T-helper 22 cell (primary cell): ENCODE measurements around the gene TWIST1.

Experiments
- DNase-seq: peaks from one replicate; pipeline ENCODE4 v3.0.0-alpha.2; 2020; ENCODE audit warnings: low read depth

Gene TWIST1

DNA sequence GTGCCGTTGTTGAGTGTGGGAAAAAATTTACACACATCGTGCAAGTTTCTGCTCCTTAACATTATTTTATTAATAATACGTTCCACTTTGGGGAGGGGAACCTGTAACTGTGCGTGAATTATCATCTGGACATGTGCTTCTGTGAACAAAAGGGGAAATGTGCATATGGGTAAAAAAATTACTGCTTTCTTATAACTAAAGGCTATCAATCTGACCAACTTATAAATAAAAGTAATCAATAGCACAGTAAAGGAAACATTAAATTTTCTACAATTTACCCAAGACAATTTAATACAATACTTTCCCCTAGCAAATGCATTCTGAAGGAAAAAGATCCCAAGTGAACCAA lies 4.5 kb downstream of the TWIST1 start:
- DNase-seq = no peak

DNA sequence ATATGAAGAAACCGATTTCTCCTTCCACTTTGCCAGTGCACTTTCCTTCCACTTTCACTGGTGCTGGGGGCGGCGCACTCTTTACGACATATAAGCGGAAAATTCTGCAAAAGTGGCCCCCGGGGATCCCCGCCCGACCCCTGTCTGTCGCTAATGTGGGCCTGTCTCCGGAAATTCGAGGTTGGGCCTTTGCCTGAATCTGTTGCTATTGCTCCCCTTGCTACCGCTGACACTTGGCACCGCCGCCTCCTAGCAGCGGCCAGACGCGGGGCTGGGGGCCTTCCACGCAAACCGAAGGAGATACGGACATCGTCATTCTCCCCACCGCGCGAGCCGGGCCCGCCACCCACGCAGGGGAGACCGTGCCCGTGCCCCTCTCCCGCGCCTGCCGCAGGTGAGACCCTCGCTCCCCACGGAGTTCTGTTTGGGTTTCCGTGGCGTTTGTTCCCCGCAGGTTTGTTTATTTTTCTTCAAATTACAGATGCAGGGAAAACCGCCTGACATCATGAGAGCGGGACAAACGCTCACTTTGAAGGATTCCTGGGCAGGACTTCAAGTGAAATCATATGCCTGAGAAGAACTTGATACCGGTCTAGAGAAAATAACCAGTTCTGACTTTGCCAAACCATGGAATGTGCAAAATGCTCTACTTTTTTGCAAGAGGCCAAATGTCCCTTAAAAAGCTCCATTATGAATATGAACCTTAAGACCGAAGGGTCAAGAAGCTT lies 5.0 kb downstream of the TWIST1 start:
- no peak for DNase-seq

DNA sequence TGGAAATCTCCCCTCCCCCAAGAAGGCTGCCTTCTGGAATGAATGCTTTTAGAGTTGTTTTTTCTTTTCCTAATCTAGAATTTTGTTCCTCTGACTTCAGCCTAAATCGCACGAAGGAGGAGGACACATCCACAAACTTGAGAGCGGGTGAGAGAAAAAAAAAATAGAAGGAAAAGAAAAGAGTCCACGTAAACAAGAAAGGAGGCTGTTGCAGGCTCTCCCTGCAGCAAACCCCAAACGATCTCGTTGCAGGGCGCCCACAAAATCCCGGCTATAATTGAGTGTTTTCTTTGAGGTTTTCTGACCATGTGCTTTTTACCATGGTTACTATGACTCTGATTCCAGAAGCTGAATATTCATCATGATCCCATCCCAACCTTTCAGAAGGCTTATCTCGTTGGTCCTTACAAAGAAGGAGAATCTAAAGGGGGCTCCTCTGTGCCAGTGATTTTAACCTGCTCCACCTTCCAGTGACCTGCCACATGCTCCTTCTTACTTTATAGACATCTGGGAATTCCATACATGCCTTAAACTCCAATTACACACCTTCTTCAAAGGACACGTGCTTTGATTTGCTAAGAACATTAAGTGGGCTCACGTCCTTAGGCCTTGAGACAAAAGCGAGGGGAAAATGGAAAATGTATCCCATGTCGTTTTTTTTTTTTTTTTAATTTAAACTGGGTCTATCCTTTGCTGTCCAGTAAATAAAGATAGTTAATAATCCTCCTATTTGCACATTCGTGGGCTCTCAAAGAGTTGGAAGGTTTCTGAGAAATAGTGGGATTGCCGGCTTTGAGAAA lies 5.8 kb downstream of the TWIST1 start:
- DNase-seq = no peak

DNA sequence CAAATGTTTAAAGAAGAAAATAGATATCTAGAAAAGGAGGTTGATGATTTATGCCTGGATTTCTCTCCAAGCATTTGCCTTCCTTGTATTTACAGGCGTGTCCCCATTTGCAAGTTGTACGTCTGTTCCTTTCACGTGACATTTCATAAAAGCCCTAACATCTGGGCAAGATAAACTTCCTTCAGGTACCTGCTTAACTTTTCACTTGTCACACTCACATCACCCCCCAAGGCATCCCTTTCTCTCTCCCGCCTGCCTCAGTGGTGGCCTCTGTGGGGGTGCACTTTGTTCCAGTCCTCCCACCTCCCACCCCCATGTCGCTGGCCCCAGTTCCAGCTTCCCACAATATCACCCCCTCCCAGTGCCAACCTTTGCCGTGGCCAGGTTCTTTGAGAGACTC lies 6.7 kb downstream of the TWIST1 start:
- no peak for DNase-seq

DNA sequence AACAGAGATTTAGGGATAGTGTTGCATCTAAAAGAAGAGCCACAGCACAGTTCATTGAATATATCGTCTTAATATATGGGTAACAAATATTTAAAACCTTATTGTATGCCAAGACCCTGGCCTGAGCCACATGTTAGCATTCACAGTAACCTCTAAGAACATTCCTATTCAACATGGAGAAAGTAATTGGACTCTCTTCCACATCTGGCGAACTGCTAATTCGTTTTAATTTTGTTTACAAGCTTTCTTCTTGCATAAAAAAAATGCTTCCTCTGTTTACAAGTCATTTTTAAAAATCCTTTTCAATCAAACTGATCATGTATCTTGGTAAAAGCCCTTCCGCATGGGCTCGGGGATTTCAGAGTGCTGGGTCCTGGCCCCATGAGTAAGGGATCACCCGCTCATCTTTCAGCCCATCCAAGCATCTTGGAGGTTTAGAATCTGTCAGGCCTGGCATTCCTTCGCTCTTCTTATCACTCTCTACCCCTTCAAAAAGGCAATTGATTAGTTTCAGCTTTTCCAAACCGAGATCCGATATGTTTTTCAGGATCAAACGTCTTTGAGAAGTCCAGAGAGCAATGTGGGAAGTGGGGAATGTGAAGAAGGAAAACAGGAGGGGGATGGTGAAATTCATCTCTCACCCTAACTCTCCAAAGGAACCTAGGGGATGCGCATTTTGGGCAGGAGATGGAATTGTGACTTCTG lies 7.3 kb downstream of the TWIST1 start:
- DNase-seq = no peak

DNA sequence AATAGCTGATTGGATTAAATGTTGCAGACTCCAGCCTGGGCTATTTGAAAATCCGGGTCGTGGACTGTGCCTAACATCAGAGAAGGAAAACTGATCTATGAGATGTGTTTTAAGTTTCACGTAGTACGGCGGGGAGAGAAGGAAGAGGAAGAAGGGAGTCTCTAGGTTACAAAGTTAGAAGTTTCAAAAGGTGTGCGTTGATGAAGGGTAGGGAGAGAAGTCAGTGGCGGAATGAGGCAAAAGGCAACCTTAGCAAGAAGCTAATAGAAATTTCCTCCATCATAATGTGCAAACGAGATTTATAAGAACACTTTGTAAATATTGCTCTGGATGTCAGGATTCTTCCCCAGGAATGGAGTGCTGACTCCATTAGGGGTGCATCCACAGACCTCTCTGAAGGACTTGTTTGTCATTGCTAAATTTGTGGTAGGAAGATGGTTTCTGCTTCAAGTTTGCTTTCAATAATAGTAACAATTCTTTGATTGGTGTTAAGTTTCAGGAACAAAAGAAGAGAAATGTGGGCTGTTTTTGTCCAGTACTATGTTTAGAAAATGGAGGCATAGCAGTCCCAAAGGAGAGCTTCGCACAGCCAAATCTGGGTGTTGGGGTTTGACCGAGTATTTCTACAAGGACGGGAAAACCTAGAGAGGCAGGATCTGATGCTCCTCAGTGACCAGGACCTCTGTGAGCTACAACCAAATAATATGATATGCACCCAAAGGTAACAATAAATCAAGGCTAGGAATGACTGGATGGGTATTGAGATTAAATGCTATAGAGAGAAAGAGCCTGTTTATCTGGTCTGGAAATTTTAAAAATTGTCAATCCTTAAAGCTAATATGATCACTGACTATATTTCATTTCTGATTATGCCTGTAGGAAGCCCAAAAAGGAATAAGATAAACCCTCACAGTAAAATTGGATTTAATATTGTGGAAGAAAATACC lies 8.2 kb downstream of the TWIST1 start:
- DNase-seq = no peak

DNA sequence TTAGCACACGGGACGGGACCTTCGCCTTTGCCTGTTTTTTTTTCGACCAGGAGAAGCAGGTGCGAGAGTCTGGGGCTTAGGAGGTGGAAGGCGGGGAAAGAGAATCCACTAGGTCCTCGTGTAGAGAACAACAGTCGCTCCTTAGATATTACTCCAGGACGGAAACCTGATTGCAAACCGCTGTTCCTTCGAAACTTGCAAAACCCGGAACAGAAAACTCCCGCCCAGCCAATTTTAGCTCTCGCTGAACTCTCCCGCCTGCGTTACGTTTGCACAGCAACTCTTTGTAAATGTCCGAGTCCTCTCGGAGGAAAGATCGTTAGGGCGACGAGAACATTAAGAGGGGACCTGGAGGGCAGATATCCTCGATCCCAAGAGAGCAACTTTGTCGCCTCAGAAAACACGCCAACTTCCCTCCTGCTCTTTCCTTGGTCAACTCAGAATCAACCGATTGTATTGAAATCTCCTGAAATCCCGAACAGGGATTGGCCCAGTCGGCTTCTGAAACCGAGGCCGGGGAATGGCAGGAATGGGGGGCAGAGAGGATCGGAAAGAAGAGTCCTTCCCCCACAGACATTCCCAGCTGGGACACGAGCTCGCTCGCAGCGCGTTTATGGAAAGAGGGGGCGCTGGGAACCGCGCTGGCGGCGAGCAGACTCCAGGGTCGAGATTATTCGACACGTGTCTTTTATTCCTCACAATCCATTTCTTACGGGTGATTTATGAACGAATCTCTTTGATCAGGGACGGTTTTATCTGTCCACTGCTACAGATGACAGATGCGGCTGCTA lies 9.9 kb downstream of the TWIST1 start:
- DNase-seq = no peak

DNA sequence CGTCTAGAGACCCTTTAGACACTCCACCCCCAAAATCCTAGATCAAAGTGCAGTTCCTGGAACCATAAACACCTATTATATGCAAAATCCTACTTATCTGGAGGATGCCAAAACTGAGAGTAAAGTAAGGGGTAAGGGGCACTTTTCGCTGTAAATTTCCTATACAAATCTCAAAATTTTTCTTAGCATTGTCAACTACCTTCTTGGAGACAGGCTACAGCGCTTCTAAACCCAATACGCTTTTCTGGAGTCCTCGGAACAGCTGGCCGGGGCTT lies 10.4 kb downstream of the TWIST1 start:
- no peak for DNase-seq

DNA sequence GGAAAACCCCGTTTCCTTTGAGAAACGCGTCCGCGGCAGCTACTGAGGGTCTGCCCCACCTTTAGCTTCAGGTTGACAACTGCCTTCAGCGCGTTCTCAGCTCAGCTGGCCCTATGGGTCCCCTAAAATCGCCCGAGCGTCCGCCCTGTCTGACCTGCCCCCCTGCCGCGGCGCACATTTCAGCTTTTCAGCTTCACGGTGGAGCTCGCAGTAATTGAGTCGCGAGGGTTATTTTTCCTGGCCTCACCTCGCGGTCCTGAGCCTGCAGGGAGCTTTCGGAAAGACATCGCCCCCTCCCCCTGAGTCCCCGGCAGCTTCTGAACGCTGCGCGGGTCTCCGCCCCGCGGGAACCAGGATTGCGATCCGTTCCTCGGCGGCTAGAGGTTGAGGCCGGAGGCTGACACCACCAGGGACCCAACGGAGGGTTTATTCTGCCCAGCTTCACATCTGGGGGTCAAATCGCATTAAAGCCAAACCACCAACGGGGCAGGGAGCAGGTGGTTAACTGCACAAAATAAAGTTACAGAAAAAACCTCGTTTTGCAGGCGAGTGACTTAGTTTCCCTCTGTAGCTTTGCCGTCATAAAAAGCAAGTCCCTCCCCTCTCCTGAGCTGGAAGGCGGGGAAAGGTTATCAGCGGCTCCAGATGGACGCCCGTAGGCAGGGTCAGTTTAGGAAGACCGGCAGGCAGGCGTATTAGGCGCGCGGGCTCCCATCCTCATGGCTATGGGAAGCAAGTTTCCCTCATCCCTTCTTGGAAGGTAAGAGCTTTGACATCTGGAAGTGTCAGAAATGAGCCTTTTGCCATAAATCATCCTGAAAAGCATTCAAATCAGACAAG lies 11.0 kb downstream of the TWIST1 start:
- no peak for DNase-seq

DNA sequence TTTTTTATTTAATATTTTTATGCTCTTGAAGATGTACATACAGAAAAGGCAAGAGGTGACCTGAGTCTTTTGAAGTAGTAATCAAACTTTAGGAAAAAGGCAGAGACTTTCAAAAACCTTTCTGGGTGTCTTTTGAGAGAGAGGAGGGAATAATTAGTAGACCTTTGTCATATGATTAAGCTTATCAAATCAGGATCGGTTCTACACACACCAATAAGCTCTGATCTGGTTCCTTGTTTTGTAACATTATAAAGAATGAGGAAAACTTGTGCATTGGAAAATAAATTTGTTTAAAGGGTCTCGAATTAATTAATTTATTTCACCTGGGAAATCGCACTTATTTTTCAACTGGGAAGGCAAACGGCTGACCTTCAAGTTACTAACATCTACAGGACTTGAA lies 11.9 kb downstream of the TWIST1 start:
- no peak for DNase-seq

DNA sequence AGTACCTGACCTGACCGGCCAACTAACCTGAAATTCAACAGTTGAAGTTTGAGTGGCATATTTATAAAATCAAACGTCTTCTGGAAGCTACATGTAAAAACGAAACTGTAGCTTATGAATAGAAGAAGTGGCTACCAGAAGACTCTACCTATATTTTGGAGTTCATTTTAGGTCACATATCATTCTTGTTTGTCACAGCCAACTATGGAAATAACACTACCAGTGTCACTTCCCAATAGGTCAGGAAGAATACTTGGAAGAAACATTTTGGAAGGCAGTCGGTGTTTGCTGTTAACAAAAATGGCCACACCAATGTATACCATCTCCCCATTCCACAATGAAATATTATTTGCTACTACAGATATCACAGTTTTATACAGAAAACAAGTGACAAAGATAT lies 12.6 kb downstream of the TWIST1 start:
- DNase-seq = no peak

DNA sequence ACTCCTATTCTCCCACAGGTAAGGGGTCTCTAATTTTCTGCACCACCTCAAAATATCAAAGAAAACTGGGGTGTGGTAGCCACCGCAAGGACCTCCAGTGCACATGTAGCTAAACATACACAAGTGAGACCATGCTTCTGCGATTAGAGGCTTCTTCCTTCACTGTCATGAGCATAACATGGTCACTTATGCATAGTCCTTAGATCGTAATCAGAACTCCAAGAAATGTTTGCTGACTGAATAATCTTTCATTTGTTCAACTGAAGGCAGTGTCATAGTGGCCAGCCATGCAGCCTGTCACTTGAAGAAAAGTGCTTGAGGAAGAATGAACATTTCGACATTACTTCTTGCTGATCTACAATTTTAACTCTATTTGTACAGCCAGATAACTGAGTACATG lies 14.6 kb downstream of the TWIST1 start:
- DNase-seq = no peak

DNA sequence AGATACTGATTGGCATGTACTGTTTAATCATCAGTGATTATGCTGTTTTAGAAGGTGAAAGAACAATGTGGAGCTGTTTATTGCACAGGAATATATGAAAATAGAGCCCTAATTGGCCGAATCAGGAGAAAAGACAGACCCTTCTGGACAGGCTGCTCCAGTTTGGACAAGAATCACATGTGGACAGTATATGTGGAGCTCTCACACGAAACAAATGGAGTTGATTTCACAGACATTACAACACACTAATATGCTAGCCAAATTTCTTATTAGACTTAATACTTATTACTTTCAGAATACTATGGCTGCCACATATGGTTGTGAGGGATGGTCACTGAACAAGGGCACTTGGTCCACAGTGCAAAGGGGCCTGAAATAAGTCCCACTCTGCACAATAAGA lies 15.5 kb downstream of the TWIST1 start:
- no peak for DNase-seq

DNA sequence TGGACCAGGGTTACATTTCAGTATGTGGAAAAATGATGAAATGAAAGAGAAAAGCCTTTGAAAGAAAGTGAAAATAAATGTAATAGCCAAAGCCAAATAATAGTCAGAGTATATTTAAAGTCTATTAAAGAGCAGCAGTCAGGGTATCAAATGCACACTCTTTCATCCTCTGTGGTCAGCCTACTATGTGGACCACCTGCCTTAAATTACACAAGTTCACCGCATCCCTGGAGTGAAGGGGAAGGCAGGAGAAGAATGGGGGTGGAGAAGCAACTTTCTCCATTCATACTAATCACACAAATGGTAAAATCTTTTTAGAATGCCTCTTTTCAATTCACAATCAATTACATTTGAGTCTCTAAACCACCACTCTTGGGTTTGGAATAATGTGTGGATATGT lies 16.0 kb downstream of the TWIST1 start:
- DNase-seq = no peak

DNA sequence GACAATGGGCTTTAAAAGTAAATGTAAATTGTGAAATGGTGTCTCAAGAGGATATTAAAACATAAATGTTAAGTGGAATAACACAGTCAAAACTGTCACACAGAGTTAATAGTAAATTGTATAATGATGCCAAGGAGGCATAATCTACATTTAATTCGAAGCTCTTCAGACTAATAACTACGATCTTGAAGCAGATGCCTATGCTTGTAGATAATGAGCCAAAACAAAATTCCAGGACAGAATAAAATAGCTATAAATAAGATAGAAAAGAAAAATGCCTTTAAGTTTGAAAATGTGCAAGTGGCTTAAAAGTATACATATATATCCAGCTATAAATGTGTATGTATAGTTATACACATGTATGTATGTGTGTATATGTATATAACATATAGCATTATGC lies 17.5 kb downstream of the TWIST1 start:
- DNase-seq = no peak

DNA sequence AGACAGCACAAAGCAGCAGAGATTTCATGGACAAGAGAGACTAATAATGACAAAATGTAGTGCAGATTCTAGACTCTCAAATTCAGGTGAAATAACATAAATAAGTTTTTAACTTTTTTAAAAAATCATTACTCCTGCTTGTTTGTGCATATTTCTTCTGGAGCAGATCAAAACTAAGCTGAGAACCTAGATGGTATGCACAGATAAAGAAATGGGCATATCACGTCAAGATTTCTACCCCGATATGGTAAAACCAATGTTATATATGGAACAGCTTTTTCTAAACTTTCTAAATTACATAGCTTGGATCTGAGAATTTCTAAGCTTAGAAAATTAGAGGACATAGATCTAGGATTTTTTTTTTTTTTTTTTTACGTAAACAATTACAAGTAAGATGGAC lies 18.2 kb downstream of the TWIST1 start:
- no peak for DNase-seq

DNA sequence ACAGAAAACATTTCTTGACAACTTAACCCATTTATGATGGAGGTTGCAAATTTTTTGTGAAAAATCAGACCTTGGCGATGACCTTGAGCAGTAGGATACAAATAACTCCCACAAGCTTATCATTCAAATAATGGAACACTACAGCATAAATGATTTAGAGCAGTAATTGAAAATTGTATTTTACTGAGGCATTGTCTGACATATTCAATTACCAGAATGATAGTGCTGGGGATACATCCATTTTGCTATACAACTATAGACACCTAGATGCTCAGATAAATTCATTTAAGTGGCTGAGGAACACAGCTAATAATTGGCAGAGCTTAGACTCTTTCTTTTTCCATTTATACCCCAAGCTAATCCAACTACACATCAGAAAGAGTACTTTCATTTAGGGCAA lies 18.9 kb downstream of the TWIST1 start:
- DNase-seq = no peak

DNA sequence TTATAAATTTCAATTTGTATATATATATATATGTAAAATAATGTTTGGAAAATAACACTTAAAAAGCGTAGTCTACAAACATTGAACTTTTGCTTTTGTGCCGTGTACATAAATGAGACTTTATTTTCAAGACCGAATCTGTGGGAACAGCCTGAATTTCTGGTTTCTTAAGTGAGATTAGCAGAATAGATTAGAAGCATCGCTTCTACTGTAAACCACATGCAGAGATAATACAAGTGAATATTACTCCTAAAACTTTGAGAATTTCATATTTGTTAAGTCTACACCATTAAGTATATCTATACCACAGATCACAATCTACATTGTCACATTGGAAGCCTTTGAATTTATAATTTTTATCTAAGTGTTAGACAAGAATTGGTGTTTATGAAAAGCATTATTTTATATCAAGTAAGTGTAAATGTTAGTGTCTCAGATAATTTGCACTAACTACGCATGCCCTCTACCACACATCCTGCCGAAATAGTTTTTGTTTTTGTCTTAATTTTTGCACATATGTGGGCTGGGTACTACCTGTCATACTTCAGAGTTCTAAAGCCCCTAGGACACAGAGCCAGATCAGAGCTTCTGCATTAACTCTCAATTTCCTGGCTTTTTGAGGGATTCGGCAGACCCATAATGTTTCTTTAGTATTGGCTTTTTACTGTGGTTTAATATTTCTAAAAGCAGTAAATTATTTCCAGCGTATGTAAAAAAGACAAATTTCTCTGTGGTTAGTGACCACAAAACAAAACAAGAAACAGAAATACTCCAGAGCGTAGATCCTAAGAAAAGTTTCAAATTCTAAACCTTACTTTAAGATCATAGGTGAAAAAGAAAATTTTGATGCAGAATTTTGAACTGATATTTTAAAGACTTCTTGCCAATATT lies 20.0 kb downstream of the TWIST1 start:
- DNase-seq = no peak

DNA sequence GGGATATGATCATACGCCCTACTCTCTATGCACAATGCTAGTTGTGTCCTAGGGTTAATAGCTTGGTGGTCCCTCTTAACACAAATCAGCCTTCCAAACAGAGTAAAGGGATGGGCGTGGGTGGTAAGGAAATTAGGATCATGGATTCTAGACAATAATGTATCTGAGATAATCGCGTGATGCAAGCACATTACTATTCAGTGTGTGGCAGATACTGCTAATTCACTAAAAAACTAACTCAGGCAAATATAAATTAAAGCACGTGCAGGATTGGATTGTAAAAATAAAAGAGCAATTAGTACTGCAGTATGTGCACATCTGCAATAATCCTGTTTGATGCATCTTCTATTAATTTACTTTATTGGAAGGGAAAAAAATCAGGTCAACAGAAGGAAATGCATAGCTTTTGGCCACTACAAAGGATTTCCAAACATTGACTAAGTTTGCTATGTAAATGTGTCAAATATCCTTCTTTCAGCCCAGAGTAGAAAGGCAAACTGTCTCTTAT lies 22.0 kb downstream of the TWIST1 start:
- DNase-seq = no peak
